Tibial nerve (tissue), 4 donors: ENCODE measurements around the gene CCDC47. TPM values are rescaled to one million over a fixed set of nuclear protein-coding genes. Genes with fewer than 3 reads are reported as not detected.

Experiments
- DNase-seq, 2 donors: peaks; one replicate each; pipeline ENCODE4 v3.0.0-alpha.2; 2019; ENCODE audit warnings: low spot score in 2 of 2
- H3K27ac ChIP-seq, 4 donors: fragments of 200-600 bp; sonication (generic) in 3 of 4; one replicate each; pipeline ENCODE4 v1.5.1; 2017 to 2019; ENCODE audit warnings: mild to moderate bottlenecking in 1 of 4
- H3K27me3 ChIP-seq, 2 donors: fragments of 200-600 bp; sonication (generic) in 1 of 2; one replicate each; pipeline versions ENCODE4 v1.5.1 to v1.6.0; 2017 to 2019
- H3K36me3 ChIP-seq, 3 donors: fragments of 200-600 bp; sonication (generic); one replicate each; pipeline ENCODE4 v1.5.1; 2018 to 2019
- H3K4me1 ChIP-seq, 4 donors: fragments of 200-600 bp; sonication (generic) in 3 of 4; one replicate each; pipeline ENCODE4 v1.5.1; 2017 to 2019
- H3K4me3 ChIP-seq, 4 donors: fragments of 200-600 bp; sonication (generic) in 3 of 4; one replicate each; pipeline ENCODE4 v1.5.1; 2017 to 2019; ENCODE audit warnings: mild to moderate bottlenecking in 1 of 4, moderate library complexity in 1 of 4
- H3K9me3 ChIP-seq, 4 donors: fragments of 200-600 bp; sonication (generic) in 3 of 4; one replicate each; pipeline ENCODE4 v1.5.1; 2017 to 2019
- CTCF ChIP-seq, 5 experiments: fragments of 200-600 bp in 3 of 5; fragments of 450-650 bp in 2 of 5; sonication (generic) in 3 of 5; IDR thresholded peaks; one replicate each; pipeline ENCODE4 v1.5.1; 2016 to 2019; ENCODE audit warnings: antibody characterized with exemption in 5 of 5, mild to moderate bottlenecking in 3 of 5, moderate library complexity in 2 of 5
- EP300 ChIP-seq, 2 donors: sonication (generic); formaldehyde crosslinking; IDR thresholded peaks; one replicate each; pipeline ENCODE4 v1.6.1; 2017; ENCODE audit warnings: antibody characterized with exemption in 2 of 2, mild to moderate bottlenecking in 1 of 2
- POLR2A ChIP-seq, 2 donors: fragments of 450-650 bp; IDR thresholded peaks; one replicate each; pipeline ENCODE4 v1.6.1; 2017; ENCODE audit warnings: antibody characterized with exemption in 2 of 2, mild to moderate bottlenecking in 2 of 2, moderate library complexity in 2 of 2
- WGBS, 2 donors: methylation state at CpG; one replicate each; pipeline ENCODE4 v1.1.5; 2018; 5-methylcytosine and 5-hydroxymethylcytosine counted together
- total RNA-seq, 4 donors: library from RNA; depleted of rRNA; stranded (reverse); fragments of >200 nt; gene quantifications; one replicate each; pipeline ENCODE4 v1.1.0, GENCODE V29; 2016

The CCDC47 gene, protein sequence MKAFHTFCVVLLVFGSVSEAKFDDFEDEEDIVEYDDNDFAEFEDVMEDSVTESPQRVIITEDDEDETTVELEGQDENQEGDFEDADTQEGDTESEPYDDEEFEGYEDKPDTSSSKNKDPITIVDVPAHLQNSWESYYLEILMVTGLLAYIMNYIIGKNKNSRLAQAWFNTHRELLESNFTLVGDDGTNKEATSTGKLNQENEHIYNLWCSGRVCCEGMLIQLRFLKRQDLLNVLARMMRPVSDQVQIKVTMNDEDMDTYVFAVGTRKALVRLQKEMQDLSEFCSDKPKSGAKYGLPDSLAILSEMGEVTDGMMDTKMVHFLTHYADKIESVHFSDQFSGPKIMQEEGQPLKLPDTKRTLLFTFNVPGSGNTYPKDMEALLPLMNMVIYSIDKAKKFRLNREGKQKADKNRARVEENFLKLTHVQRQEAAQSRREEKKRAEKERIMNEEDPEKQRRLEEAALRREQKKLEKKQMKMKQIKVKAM
- total RNA-seq = 10 to 100 TPM; 43.7 to 62.0 (median 51.0) TPM

DNA sequence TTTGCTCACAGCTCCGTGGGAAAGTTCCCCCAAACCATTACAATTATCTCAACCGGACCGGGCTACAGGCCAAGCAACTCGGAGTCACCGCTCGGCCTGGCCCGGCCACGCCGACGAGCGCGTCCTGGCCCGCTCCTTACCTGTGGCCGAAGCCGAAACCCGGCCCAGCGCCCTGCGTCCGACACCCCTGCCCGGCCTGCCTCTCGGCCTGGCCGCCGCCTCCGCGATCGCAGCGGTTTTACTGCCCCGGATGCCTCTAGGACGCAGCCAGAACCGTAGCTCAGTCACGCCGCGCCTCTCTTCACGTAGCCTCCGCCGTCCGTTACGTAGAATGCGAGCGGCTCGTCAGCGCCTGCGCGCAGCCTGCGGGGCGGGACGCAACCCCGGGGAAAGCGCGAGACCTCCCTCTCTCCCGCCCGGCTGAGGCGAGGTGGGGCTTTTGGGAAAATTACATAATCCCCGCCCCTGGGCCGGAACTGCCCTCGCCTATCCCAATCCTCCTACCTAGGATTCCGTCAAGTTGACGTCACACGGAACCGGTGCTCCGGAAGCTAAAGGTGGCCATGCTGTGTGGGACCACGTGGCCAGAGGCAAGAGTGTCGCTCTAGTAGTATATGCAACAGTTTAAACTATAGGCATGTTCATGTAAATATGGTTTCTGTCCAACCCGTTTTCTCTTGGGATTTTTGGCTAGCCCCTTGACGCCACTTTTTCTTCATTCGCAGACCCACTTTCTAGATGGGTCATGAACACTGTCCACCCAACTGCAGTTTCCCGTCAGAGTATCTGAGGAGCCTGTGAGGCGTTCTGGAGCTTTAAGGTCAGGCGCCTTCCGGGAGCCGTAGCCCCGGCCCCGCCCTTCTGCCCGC lies at the start of gene CCDC47:
Gene CCDC47, minus strand, starts transcription at position 326 of the 869 bp plus-strand sequence. CDS start 7,422 bp downstream, outside the sequence.
- H3K9me3 ChIP-seq = no peaks in the 10 kb centered on the region
- H3K4me1 ChIP-seq = peaks cover 0 to 69% (median 29%) of the 10 kb centered on the region in 4 donors
- peak; percentile 95 to 98 for DNase-seq
- peak within 1 kb of the TSS; percentile 91 to 99 (median 94) for H3K27ac ChIP-seq
- 0 to 1% methylated on average over 41 to 71 of the region's 74 CpGs for WGBS, 2 donors
- H3K4me3 ChIP-seq = peak within 1 kb of the TSS; percentile 71 to 99 (median 92)
- H3K27me3 ChIP-seq = no peaks in the 10 kb centered on the region
- peak; percentile 89 to 98 for TF ChIP-seq POLR2A (IDR thresholded peaks at IDR 0.05)
- TF ChIP-seq CTCF (IDR thresholded peaks at IDR 0.05) = peak in 2 of 5 experiments; percentile 29 to 39
- TF ChIP-seq EP300 (IDR thresholded peaks at IDR 0.05) = peak; percentile 97
- peaks cover 0 to under 1% (median 0%) of the 10 kb centered on the region in 3 donors for H3K36me3 ChIP-seq

GRCh38 chr17:63822537-63822936 lies 49.1 kb upstream of the CCDC47 start:
- Histone ChIP-seq H3K27ac (no peak overlapping the region), H3K27me3 (no peaks in the 10 kb centered on the region), H3K4me3 (no peak overlapping the region), H3K4me1 (peaks cover 0 to 17% (median 7%) of the 10 kb centered on the region in 4 donors), H3K9me3 (no peaks in the 10 kb centered on the region), H3K36me3 (peaks cover 7 to 84% (median 59%) of the 10 kb centered on the region in 3 donors)
- TF ChIP-seq EP300 (IDR thresholded peaks at IDR 0.05) (no peak), POLR2A (IDR thresholded peaks at IDR 0.05) (no peak), CTCF (IDR thresholded peaks at IDR 0.05) (no peak)
- DNase-seq = no peak

- no peak overlapping the region for H3K4me3 ChIP-seq
- peaks cover 0 to 17% (median 7%) of the 10 kb centered on the region in 4 donors for H3K4me1 ChIP-seq
- no peaks in the 10 kb centered on the region for H3K9me3 ChIP-seq
- 79 to 83% methylated on average over 6 of the region's 6 CpGs for WGBS, 2 donors
- no peak for TF ChIP-seq CTCF (IDR thresholded peaks at IDR 0.05)
- no peak for TF ChIP-seq POLR2A (IDR thresholded peaks at IDR 0.05)
- TF ChIP-seq EP300 (IDR thresholded peaks at IDR 0.05) = no peak
- no peak overlapping the region for H3K27ac ChIP-seq
- no peak for DNase-seq
- peaks cover 7 to 91% (median 66%) of the 10 kb centered on the region in 3 donors for H3K36me3 ChIP-seq
- no peaks in the 10 kb centered on the region for H3K27me3 ChIP-seq
Measured at GRCh38 chr17:63821804-63822203, 48.4 kb upstream of the CCDC47 start.

- peaks cover 7 to 99% (median 72%) of the 10 kb centered on the region in 3 donors for H3K36me3 ChIP-seq
Measured at GRCh38 chr17:63820963-63821561, 47.7 kb upstream of the CCDC47 start.

More at GRCh38 chr17:63820963-63821561, 47.7 kb upstream of the CCDC47 start:
- Histone ChIP-seq H3K4me1 (peaks cover 0 to 12% (median 4%) of the 10 kb centered on the region in 4 donors), H3K27me3 (no peaks in the 10 kb centered on the region), H3K27ac (no peak overlapping the region), H3K9me3 (no peaks in the 10 kb centered on the region), H3K4me3 (no peak overlapping the region)
- 76 to 84% methylated on average over 10 of the region's 10 CpGs for WGBS, 2 donors
- DNase-seq = no peak
- TF ChIP-seq POLR2A (IDR thresholded peaks at IDR 0.05) (no peak), CTCF (IDR thresholded peaks at IDR 0.05) (no peak), EP300 (IDR thresholded peaks at IDR 0.05) (no peak)
